NCI-H2171 treated with DMSO at 0.1 percent for 48 hours (cell line): Measurements from ENCODE around the gene GSTA4.
"Not testable (repeated sequence)": the region's sequence is repeated elsewhere in the genome, so short reads cannot be mapped to it uniquely, and the experiment has no call there.

Experiments used
- DNase-seq: peaks from one replicate; lab custom pipeline; 2025; lab: John Stamatoyannopoulos, UW

Gene GSTA4

GRCh38 chr6:53014063-53014462 is 19.0 kb upstream of the GSTA4 start:
- no peak for DNase-seq

DNA sequence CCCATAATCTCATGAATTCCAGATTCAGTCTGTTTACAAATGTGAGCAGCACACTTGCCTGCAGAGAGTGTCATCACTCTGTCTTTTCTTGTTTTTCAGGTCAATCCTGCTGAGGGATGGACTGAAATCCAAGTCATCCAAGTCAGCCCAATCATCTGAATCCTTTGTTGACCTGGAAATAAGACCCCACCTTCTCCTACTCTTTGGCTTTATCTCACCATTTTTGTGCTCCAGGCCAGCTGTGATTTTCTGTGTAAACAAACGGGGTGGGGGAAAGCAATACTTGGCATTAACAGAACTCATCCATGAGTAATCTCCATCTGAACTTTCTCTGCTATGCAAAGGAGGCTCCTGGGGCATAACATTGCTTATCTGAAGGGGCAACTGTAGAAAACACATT is 16.9 kb upstream of the GSTA4 start:
- no peak for DNase-seq

DNA sequence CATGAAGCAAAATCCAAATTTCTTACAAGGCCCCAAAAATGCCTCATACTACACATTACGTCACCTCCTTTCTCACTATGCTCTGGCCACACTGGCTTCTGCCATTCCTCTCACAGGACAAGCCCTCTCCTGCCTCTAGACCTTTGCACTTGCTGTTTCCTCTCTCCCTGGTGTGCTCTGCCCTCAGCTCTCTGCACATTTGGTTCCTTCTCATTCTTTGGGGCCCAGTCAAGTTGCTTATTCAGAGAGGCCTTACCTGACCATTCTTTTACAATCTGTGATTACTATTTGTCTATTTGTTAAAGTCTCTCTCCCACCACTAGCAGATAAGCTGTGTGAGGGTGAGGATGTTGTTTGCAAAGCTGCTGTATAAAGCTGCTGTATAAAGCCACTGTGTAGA is 15.4 kb upstream of the GSTA4 start:
- no peak for DNase-seq

DNA sequence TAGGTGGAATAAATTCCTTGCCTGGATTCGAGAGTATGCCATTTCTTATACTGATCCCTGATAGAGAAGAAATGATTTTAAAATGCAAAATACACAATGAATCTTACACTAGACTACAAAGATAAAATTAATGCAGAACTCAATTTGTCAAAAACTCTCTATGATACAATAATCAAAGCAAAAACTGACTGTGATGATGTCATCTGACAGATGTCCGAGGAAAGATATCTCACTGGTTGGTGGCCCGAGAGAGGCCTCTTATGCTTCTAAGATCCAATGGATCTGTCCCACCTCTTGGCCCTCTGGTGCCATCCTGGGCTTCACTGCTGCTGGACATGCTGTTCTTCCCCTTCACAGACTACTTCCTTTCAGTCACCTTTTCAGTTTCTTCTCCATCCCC is 14.4 kb upstream of the GSTA4 start:
- DNase-seq = no peak

GRCh38 chr6:53009056-53009455 is 14.0 kb upstream of the GSTA4 start:
- DNase-seq = no peak

DNA sequence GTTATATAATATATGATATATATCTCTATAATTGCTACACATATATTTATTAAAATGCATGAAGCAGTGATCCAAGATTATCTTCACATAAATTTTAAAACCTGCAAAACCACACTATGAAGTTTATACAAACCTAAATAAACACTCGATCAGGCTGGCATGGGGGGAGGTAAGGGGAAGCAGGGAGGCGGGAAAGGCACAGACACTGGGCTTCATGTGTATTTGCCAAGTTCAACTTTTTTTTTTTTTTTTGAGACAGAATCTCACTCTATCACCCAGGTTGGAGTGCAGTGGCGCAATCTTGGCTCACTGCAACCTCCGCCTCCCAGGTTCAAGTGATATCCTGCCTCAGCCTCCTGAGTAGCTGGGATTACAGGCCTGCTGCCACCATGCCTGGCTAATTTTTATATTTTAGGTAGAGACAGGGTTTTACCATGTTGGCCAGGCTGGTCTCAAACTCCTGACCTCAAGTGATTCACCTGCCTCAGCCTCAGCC is 13.2 kb upstream of the GSTA4 start:
- DNase-seq = not testable (repeated sequence)

GRCh38 chr6:53005663-53006250 is 10.7 kb upstream of the GSTA4 start:
- DNase-seq = no peak

GRCh38 chr6:52999456-52999855 is 4.4 kb upstream of the GSTA4 start:
- DNase-seq = no peak

DNA sequence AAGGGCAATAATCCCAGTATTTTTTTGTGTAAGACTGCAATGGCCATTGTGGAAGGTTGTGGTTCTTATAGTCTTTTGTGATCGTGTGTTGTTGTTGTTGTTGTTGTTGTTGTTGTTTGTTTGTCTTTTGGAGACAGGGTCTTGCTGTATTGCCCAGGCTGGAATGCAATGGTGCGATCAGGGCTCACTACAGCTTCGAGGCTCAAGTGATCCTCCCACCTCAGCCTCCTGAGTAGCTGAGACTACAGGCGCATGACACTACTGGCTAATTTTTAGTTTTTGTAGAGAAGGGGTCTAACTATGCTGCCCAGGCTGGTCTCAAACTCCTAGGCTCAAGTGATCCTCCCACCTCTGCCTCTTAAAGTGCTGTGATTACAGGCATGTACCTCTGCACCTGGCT is 3.5 kb upstream of the GSTA4 start:
- no peak for DNase-seq

DNA sequence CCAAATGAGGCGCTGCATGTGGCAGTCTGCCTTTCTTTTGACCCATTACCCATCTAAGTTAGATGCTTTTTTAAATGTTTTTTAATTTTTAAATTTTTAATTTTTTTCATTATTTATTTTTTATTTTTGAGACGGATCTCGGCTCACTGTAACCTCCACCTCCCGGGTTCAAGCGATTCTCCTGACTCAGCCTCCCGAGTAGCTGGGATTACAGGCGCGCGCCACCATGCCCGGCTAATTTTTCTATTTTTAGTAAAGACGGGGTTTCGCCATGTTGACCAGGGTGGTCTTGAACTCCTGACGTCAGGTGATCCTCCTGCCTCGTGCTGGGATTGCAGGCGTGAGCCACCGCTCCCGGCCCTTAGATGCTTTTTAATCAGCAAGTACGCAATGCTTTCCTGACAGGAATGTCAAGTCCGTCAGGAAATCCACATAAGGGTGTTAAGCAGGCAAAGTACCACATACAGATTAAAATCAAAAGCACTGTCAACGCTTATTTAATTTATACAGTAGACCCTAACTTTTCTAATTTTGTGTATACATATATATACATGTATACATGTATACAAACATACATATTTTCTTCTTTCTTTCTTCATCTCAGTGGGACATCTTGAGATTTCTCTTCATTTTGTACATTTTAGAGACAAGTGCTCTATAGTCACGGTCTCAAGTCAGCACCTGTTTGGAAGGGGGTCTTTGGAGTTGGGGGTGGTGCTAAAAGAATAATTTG is 995 bp upstream of the GSTA4 start:
- peak; percentile 63 for DNase-seq

DNA sequence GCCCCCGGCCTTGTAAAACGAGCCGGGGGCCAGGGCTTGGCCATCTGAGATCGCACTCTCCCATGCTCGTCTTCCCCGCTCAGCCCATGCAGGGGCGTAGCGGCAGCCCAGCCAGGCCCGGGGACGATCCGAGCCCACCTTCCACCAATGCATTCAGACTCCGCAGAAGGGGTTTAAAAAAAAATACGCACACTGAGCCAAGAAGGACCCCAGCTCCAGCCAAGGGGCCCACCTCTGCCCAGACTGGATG is 320 bp downstream of the GSTA4 start:
- no peak for DNase-seq

DNA sequence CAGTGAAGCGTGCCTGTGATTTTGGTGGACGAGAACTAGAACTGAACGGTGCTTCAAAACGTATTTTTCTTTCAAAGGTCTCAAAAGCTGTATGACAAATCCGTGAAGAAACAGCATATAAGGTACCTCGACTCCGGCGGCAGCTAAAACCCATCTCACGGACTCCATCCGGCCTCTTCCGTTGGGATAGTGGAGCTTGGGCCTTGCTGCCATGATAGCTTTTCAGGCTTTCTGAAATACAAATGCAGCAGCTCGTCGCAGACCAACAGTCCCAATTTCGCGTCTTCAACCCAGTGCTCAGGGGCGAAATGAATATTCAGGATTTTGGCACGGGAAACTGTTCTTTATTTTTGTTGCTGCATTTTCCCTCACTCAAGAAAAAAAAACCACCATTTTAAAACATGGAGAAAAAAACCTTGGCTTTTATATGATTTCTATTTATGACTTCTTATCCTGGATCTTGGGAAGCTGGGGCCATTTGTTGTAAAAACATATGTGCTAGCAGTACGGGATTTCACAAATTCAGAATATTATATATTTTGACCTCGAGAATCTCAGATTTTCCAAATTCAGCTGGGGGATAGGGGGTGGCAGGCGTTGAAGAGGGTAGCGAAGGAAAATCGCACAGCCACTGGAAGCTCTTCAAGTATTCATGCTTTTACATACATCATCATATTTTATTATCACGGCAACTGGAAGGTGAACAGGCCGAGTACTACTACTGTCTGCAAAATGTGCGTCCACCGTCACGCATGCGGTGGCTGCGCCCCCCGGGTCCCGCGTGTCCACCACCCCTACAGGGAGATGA is 849 bp downstream of the GSTA4 start:
- DNase-seq = no peak

GRCh38 chr6:52992980-52993920 is 1.8 kb downstream of the GSTA4 start:
- no peak for DNase-seq

- no peak for DNase-seq
These were observed 4.7 kb downstream of the GSTA4 start for GRCh38 chr6:52990342-52990741.

DNA sequence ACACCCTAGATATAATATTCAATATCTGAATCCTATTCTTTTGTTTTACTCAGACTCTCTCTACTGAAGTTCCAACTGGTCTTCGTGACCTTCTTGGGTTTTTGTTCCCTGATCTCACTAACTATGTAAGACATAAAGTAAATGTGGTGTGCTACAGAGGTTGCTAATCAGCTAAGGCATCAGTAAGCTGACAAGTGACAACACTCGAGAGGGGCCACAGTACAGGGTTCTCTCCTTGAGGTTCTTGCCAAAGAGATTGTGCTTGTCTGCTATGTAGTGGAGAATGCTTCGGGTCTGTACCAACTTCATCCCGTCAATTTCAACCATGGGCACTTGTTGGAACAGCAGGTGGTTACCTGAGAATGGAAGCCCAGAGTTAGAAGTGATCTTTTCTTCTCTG is 9.9 kb downstream of the GSTA4 start:
- no peak for DNase-seq

- DNase-seq = no peak
These were observed 10.8 kb downstream of the GSTA4 start for GRCh38 chr6:52984247-52984646.

DNA sequence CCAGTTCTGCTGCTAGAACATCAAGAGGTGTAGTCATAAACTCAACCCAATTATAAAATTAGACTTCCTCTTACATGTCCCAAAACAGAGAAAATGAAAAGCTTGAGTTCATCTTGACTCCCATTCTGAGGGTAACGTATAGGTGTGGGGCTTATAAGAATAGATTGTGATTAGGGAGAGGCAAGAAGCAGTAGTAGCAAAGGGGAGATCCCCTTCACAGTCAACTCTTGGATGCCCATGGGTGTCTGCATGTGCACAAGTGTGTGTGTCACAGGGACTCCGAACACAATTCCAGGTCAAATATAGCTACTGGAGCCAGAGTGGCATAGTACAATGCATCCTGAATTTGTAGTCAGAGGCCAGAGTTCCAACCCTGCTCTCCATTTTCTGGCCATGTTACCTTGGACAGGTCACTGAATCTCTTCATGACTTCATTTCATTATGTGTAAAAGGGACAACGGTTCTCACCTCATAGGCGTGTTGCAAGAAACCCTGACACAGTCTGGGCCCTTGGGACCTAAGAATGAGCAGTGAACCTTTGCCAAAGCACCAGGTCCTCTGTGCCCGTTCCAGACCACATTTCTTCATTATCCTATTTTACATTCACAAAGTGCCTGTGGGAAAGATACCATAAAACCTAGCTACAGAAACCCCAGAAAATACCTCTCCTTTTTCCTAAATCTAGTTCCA is 11.8 kb downstream of the GSTA4 start:
- no peak for DNase-seq

GRCh38 chr6:52982680-52983079 is 12.4 kb downstream of the GSTA4 start:
- no peak for DNase-seq

DNA sequence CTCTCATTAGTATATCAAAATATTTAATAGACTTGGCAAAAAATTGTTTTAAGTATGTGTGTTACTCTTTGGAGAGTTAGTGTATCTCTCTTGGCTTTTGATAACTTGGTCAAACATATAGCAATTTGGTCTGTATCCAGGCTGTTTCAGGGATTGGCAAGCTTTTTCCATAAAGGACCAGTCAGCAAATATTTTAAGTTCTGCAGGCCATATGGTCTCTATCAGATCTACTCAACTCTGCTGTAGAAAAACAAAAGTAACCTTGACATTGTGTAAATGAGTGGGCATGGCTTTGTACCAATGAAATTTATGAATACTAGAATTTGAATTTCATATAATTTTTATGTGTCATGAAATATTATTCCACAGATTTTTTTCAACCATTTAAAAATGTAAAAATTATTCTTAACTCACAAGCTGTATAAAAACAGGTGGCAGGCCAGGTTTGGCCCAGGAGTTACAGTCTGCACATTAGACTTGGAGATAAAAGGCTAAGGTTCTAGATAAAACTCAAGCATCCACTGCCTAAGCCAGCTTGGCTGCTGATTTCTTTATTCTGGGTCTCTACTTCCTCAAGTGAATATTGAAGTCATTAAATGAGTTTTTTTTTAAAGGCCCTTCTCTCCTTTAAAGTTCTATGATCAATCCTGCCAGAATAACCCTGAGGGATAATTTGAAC is 13.7 kb downstream of the GSTA4 start:
- DNase-seq = no peak

- no peak for DNase-seq
These were observed 18.5 kb downstream of the GSTA4 start for GRCh38 chr6:52976591-52977035.

DNA sequence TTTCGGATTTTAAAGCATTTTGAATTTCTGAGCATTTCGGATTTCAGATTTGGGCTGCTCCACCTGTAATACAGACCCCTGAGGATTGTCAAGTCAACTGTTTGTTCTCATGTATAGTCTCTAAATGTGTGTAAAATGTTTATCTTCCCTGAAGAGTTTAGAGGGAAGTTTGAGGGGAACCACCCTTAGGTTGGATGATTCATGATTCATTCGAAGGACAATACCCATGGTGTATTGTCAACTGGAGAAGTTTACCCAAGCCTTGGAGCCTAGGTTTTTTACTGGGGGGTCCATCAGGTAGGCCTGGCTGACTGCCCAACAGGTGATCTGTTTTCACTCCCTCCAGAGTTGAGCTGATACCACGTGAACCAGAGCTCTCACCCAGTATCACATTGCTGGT is 18.9 kb downstream of the GSTA4 start:
- no peak for DNase-seq
